ENCODE results near the gene MDM4. TPM values are rescaled to one million over a fixed set of nuclear protein-coding genes. Genes with fewer than 3 reads are reported as not detected.
"Not testable (repeated sequence)": the region's sequence is repeated elsewhere in the genome, so short reads cannot be mapped to it uniquely, and the experiment has no call there.

MDM4 gene
- total and polyA plus RNA-seq, 4 experiments from 2014 or later = 7.7 to 237 (median 120) TPM

- peaks cover 27 to 44% (median 35%) of the 10 kb centered on the region in 4 donors for H3K4me1 Mint-ChIP-seq
- Histone ChIP-seq H3K27ac (ENCODE audit: low read depth, low read length) (no peak overlapping the region), H3K4me1 (ENCODE audit: insufficient read depth, low read length) (peaks cover 12% of the 10 kb centered on the region), H3K27me3 (ENCODE audit: insufficient read depth, low read length) (no peaks in the 10 kb centered on the region), H3K4me3 (ENCODE audit: low read length in 2 of 2) (no peak overlapping the region), H3K36me3 (ENCODE audit: insufficient read depth, low read length) (peaks cover 18% of the 10 kb centered on the region), H3K9me3 (ENCODE audit: control insufficient read depth in 1 of 2, low read length in 2 of 2) (no peaks in the 10 kb centered on the region)
- peak overlapping the region in 5 of 7 donors; percentile 66 to 90 (median 78) for H3K27ac Mint-ChIP-seq
- ChIA-PET CTCF (ENCODE audit: partially characterized antibody) (interaction anchor here (0.9 to 1.1 kb wide), 2 partner anchors 9 to 251 kb away, joined by 6 to 7 read pairs; no protein-coding TSS in a partner anchor), POLR2A (ENCODE audit: partially characterized antibody) (interaction anchor here (0.6 to 1.2 kb wide), 3 partner anchors 12 to 390 kb away, joined by 3 to 4 read pairs (median 3); no protein-coding TSS in a partner anchor)
- H3K9me3 Mint-ChIP-seq = no peaks in the 10 kb centered on the region
- peak overlapping the region in 3 of 8 donors; percentile 17 to 50 (median 25) for H3K4me3 Mint-ChIP-seq
- H3K36me3 Mint-ChIP-seq = peaks cover 27 to 49% of the 10 kb centered on the region in 2 donors
- intact Hi-C loops (cut with micrococcal nuclease) = no loop called here
- H3K27me3 Mint-ChIP-seq = no peaks in the 10 kb centered on the region
- DNase-seq = no peak
Measured at GRCh38 chr1:204556458-204557052, 40.3 kb downstream of the MDM4 start.

- Mint-ChIP-seq H3K9me3 (no peaks in the 10 kb centered on the region), H3K4me1 (peaks cover 31 to 52% (median 42%) of the 10 kb centered on the region in 4 donors), H3K4me3 (no peak overlapping the region), H3K27ac (peak overlapping the region in 1 of 7 donors; percentile 7), H3K27me3 (no peaks in the 10 kb centered on the region), H3K36me3 (peaks cover 25 to 43% of the 10 kb centered on the region in 2 donors)
- DNase-seq = no peak
- Histone ChIP-seq H3K4me3 (ENCODE audit: low read length in 2 of 2) (no peak overlapping the region), H3K27me3 (ENCODE audit: insufficient read depth, low read length) (no peaks in the 10 kb centered on the region), H3K9me3 (ENCODE audit: control insufficient read depth in 1 of 2, low read length in 2 of 2) (no peaks in the 10 kb centered on the region), H3K27ac (ENCODE audit: low read depth, low read length) (no peak overlapping the region), H3K36me3 (ENCODE audit: insufficient read depth, low read length) (peaks cover 24% of the 10 kb centered on the region), H3K4me1 (ENCODE audit: insufficient read depth, low read length) (peaks cover 22% of the 10 kb centered on the region)
- CTCF ChIA-PET (ENCODE audit: partially characterized antibody) = interaction anchor here (1.4 to 2.9 kb wide), 3 partner anchors 9 to 249 kb away, joined by 4 to 7 read pairs (median 6); partner anchors contain the start of gene MDM4
- POLR2A ChIA-PET (ENCODE audit: partially characterized antibody) = interaction anchor here (0.8 to 1.5 kb wide), 3 partner anchors 13 to 42 kb away, joined by 3 to 6 read pairs (median 3); partner anchors contain the start of gene MDM4
- intact Hi-C loops (cut with micrococcal nuclease) = no loop called here
Measured at GRCh38 chr1:204558467-204558866, 42.3 kb downstream of the MDM4 start.

- H3K4me1 Mint-ChIP-seq = peaks cover 38 to 62% (median 51%) of the 10 kb centered on the region in 4 donors
- H3K4me3 ChIP-seq (ENCODE audit: low read length in 2 of 2); H3K4me3 Mint-ChIP-seq; H3K27me3 ChIP-seq (ENCODE audit: insufficient read depth, low read length); DNase-seq; H3K9me3 ChIP-seq (ENCODE audit: control insufficient read depth in 1 of 2, low read length in 2 of 2); intact Hi-C loops (cut with micrococcal nuclease); H3K27me3 Mint-ChIP-seq; H3K9me3 Mint-ChIP-seq; H3K27ac ChIP-seq (ENCODE audit: low read depth, low read length): not testable (repeated sequence)
- Histone ChIP-seq H3K36me3 (ENCODE audit: insufficient read depth, low read length) (peaks cover 20% of the 10 kb centered on the region), H3K4me1 (ENCODE audit: insufficient read depth, low read length) (peaks cover 35% of the 10 kb centered on the region)
- POLR2A ChIA-PET (ENCODE audit: partially characterized antibody) = interaction anchor here (1.3 kb wide), 1 partner anchor 14 kb away, joined by 3 read pairs; no protein-coding TSS in a partner anchor
- peaks cover 21 to 40% of the 10 kb centered on the region in 2 donors for H3K36me3 Mint-ChIP-seq
- peak overlapping the region in 1 of 7 donors; percentile 37 for H3K27ac Mint-ChIP-seq
- CTCF ChIA-PET (ENCODE audit: partially characterized antibody) = interaction anchor here (1.0 to 2.9 kb wide), 6 partner anchors 9 to 203 kb away, joined by 3 to 6 read pairs (median 4); partner anchors contain the start of gene MDM4
Measured at GRCh38 chr1:204560002-204560401, 43.8 kb downstream of the MDM4 start.

GRCh38 chr1:204560590-204561150 is 44.5 kb downstream of the MDM4 start:
- no peak for DNase-seq
- Histone ChIP-seq H3K9me3 (ENCODE audit: control insufficient read depth in 1 of 2, low read length in 2 of 2) (no peaks in the 10 kb centered on the region), H3K27me3 (ENCODE audit: insufficient read depth, low read length) (no peaks in the 10 kb centered on the region), H3K4me3 (ENCODE audit: low read length in 2 of 2) (no peak overlapping the region), H3K27ac (ENCODE audit: low read depth, low read length) (no peak overlapping the region), H3K4me1 (ENCODE audit: insufficient read depth, low read length) (peaks cover 42% of the 10 kb centered on the region), H3K36me3 (ENCODE audit: insufficient read depth, low read length) (peaks cover 20% of the 10 kb centered on the region)
- Mint-ChIP-seq H3K9me3 (no peaks in the 10 kb centered on the region), H3K27me3 (no peaks in the 10 kb centered on the region), H3K4me3 (no peak overlapping the region), H3K36me3 (peaks cover 21 to 42% of the 10 kb centered on the region in 2 donors), H3K4me1 (peaks cover 43 to 68% (median 55%) of the 10 kb centered on the region in 4 donors), H3K27ac (peak overlapping the region; percentile 0 to 94 (median 62))
- ChIA-PET POLR2A (ENCODE audit: partially characterized antibody) (interaction anchor here (1.3 kb wide), 1 partner anchor 15 kb away, joined by 3 read pairs; no protein-coding TSS in a partner anchor), CTCF (ENCODE audit: partially characterized antibody) (interaction anchor here (1.0 to 2.9 kb wide), 6 partner anchors 8 to 203 kb away, joined by 3 to 6 read pairs (median 4); no protein-coding TSS in a partner anchor)
- intact Hi-C loops (cut with micrococcal nuclease) = no loop called here

- H3K27ac ChIP-seq (ENCODE audit: low read depth, low read length) = no peak overlapping the region
- intact Hi-C loops (cut with micrococcal nuclease) = no loop called here
Measured at GRCh38 chr1:204562075-204562990, 46.1 kb downstream of the MDM4 start.

GRCh38 chr1:204563307-204563706 is 47.1 kb downstream of the MDM4 start:
- H3K36me3 ChIP-seq (ENCODE audit: insufficient read depth, low read length) = peaks cover 20% of the 10 kb centered on the region
- Mint-ChIP-seq H3K36me3 (peaks cover 31 to 43% of the 10 kb centered on the region in 2 donors), H3K9me3 (no peaks in the 10 kb centered on the region), H3K27me3 (no peaks in the 10 kb centered on the region), H3K27ac (peak overlapping the region; percentile 5 to 96 (median 87)), H3K4me1 (peaks cover 37 to 58% (median 47%) of the 10 kb centered on the region in 4 donors), H3K4me3 (peak overlapping the region in 3 of 8 donors; percentile 29 to 60 (median 36))
- no peak for DNase-seq
- intact Hi-C loops (cut with micrococcal nuclease) = no loop called here
- no peaks in the 10 kb centered on the region for H3K9me3 ChIP-seq (ENCODE audit: control insufficient read depth in 1 of 2, low read length in 2 of 2)
- ChIA-PET CTCF (ENCODE audit: partially characterized antibody) (interaction anchor here (0.9 to 2.0 kb wide), 5 partner anchors 13 to 243 kb away, joined by 3 to 12 read pairs (median 5); no protein-coding TSS in a partner anchor), POLR2A (ENCODE audit: partially characterized antibody) (interaction anchor here (0.7 to 1.6 kb wide), 2 partner anchors 17 to 47 kb away, joined by 3 to 6 read pairs; partner anchors contain the start of gene MDM4)
- peaks cover 36% of the 10 kb centered on the region for H3K4me1 ChIP-seq (ENCODE audit: insufficient read depth, low read length)
- H3K27me3 ChIP-seq (ENCODE audit: insufficient read depth, low read length) = no peaks in the 10 kb centered on the region
- H3K27ac ChIP-seq (ENCODE audit: low read depth, low read length) = no peak overlapping the region
- H3K4me3 ChIP-seq (ENCODE audit: low read length in 2 of 2) = no peak overlapping the region

More at GRCh38 chr1:204562075-204562990, 46.1 kb downstream of the MDM4 start:
- H3K4me1 Mint-ChIP-seq = peaks cover 37 to 60% (median 47%) of the 10 kb centered on the region in 4 donors
- Histone ChIP-seq H3K4me3 (ENCODE audit: low read length in 2 of 2) (no peak overlapping the region), H3K9me3 (ENCODE audit: control insufficient read depth in 1 of 2, low read length in 2 of 2) (no peaks in the 10 kb centered on the region), H3K4me1 (ENCODE audit: insufficient read depth, low read length) (peaks cover 36% of the 10 kb centered on the region), H3K27me3 (ENCODE audit: insufficient read depth, low read length) (no peaks in the 10 kb centered on the region), H3K36me3 (ENCODE audit: insufficient read depth, low read length) (peaks cover 20% of the 10 kb centered on the region)
- no peaks in the 10 kb centered on the region for H3K27me3 Mint-ChIP-seq
- H3K4me3 Mint-ChIP-seq = peak overlapping the region in 1 of 8 donors; percentile 61
- peaks cover 23 to 39% of the 10 kb centered on the region in 2 donors for H3K36me3 Mint-ChIP-seq
- H3K27ac Mint-ChIP-seq = peak overlapping the region; percentile 0 to 90 (median 57)
- no peak for DNase-seq
- ChIA-PET CTCF (ENCODE audit: partially characterized antibody) (interaction anchor here (0.9 to 2.0 kb wide), 6 partner anchors 12 to 244 kb away, joined by 3 to 6 read pairs (median 4); no protein-coding TSS in a partner anchor), POLR2A (ENCODE audit: partially characterized antibody) (interaction anchor here (0.6 to 1.6 kb wide), 2 partner anchors 16 to 17 kb away, joined by 3 to 6 read pairs; no protein-coding TSS in a partner anchor)
- H3K9me3 Mint-ChIP-seq = no peaks in the 10 kb centered on the region
